ENCODE data around the gene MANBA.
"Not testable (repeated sequence)": the region's sequence is repeated elsewhere in the genome, so short reads cannot be mapped to it uniquely, and the experiment has no call there.

The MANBA gene

DNA sequence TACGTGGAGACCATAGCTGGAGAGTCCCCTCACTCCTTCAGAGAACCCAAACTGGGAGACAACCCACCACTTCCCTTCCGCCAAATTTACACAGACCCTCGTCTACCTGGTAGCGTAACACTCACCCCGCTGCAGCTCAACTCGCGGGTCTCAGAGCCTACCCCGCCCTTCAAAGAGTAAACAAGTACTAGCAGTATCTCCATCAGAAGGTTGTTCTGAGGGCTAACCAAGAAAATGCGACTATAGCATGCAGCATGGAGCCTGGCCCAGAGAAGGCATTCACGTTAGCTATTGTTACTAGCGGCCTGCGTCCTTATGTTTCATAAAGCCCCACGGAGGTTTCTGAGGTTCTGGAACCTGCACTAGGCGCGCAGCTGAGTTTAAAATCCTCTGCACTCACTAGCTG, 531 bp upstream of the MANBA start:
- DNase-seq, result peak; percentile 26

DNA sequence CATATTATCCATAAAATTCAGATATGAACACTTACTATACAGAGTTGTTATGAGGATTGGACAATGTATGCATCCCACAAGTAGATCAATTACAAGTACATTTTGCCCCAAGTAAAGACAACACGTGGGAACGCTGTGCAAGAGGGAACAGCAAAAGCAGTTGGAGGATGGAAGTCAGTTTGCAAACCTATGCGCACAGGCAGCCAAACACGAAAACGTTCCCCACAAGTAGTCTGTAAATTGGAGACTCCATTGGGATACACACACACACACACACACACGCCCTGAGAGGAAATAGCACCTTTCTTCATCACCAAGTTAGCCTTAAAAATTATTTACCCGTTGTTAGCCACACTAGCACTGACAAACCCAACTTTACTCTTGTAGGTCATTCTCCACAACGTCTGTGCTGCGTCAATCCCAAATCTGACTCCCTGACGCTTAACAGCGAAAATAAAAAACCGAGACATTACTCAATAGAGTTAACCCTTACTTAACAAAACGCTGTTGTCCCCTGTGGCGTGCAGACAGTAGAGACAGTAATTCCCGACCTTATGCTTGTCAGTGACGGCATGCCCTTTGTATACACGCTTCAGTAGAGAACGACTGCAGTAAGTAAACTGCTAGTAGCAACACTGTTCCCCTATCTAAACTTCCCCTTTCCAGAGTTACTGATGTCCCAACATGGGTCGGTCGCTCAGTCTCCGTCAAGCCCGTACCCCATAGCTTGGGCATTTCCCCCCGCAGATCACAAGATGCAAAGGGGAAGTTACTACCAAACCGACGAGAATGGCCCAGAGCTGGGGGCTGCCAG, 730 bp downstream of the MANBA start:
- DNase-seq, result peak; percentile 61

DNA sequence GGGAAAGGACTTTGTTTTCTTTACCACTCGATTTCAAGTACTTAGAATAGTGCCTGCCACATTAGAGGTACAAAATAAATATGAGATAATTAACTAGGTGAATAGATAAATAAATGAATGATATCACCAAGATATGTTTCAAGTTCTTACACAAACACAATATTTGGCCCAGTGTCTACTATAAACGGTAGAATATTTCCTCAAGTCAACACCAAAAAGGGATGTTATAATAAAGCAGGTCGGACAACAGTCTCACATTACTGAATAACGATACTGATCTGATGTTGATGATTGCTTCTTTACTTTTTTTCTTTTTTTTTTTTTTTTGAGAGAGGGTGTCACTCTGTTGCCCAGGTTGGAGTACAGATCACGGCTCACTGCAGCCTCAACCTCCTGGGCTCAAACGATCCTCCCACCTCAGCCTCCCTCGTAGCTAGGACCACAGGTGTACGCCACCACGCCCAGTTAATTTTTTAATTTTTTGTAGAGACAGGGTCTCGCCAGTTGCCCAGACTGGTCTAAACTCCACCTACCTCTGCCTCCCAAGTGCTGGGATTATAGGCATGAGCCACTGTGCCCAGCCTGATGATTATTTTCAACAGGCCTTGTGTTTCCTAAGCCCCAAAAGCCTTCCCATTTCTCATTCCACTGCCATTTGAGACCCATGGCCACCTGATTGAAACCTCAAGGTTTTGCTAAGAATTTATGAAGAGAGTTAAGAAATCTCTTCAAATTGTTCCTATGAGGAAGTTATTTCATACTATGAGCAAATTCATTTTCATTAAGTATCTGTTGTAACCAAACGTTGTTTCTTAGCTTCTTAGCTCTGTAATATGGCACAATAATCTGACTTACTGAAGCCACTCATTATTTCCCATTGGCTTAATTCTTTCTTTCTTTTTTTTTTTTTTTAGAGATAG, 2.3 kb downstream of the MANBA start:
- DNase-seq, result no peak

DNA sequence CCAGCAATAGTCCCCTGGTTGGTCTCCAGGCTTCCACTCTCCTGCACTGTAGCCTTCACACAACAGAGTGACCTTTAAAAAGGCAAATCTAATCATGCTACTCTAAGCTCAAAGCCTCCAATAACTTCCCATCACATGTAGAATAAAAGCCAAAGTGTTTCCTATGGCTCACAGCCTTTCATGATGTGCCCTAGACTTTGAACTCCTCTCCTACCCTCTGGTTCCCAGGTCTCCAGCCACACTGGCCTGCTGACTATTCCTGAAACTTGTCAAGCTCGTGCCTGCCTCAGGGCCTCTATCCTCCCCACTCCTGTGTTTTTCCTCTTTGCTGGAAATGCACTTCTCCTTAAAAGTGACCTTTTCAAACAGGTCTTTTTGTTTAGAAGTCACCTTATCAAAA, 3.1 kb downstream of the MANBA start:
- no peak for DNase-seq

DNA sequence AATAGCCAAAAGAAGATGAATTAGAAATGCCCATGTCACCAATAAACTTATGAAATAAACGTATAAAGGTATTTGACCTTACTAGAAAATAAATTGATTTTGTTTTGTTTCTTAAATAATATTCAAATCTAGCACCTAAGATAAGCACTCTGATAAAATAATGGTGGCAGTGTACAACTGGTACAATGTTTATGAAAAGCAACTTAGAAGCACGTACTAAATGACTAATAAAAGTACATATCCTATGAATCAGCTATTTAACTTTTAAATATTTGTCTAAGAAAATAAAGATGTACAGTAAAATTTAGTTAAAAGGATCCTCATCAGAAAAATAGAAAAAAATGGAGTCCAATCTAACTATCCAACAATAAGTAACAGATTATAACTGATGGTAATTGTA, 6.7 kb downstream of the MANBA start:
- no peak for DNase-seq

DNA sequence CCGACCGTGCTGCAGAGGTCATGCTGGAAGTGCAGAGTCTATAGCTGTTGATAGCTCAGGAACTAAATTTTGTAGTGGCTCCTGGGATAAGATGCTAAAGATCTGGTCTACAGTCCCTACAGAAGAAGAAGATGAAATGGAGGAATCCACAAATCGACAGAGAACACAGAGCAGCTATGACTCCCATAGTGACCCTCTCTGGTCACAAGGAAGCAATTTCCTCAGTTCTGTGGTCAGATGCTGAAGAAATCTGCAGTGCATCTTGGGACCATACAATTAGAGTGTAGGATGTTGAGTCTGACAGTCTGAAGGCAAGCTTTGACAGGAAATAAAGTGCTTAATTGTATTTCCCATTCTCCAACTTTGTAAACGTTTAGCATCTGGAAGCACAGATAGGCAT, 8.8 kb downstream of the MANBA start:
- DNase-seq, result no peak

DNA sequence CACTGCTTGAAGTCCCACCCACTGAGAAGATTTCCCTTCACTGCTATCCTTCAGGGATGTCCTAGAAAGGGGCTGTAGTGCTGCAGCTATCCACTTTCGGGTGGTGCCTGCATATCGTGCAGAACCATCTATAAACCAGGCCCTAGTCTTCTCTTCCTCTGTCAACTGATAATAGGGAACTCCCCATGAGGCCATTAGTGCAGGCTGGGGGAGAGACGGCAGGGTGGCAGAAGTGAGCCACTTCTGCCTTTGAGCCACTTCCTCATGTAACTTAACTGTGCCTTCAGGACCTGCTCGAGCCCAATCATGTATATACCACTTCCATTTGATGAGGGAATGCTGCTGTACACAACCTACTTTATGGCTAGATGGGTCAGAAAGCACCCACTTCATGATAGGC, 17.4 kb downstream of the MANBA start:
- DNase-seq, result peak; percentile 12

DNA sequence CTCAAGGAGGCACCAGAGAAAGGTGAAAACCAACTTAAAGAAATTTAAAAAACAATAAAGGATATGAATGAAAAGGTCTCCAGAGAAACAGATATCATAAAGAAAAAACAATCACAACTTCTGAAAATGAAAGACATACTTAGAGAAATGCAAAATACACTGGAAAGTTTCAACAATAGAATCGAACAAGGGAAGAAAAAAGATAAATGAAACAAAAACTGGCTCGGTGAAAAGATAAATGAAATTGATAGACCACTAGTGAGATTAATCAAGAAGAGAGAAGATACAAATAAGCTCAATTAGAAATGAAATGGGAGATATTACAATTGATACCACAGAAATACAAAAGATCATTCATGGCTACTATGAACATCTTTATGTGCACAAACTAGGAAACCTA, 22.0 kb downstream of the MANBA start:
- DNase-seq, result not testable (repeated sequence)

DNA sequence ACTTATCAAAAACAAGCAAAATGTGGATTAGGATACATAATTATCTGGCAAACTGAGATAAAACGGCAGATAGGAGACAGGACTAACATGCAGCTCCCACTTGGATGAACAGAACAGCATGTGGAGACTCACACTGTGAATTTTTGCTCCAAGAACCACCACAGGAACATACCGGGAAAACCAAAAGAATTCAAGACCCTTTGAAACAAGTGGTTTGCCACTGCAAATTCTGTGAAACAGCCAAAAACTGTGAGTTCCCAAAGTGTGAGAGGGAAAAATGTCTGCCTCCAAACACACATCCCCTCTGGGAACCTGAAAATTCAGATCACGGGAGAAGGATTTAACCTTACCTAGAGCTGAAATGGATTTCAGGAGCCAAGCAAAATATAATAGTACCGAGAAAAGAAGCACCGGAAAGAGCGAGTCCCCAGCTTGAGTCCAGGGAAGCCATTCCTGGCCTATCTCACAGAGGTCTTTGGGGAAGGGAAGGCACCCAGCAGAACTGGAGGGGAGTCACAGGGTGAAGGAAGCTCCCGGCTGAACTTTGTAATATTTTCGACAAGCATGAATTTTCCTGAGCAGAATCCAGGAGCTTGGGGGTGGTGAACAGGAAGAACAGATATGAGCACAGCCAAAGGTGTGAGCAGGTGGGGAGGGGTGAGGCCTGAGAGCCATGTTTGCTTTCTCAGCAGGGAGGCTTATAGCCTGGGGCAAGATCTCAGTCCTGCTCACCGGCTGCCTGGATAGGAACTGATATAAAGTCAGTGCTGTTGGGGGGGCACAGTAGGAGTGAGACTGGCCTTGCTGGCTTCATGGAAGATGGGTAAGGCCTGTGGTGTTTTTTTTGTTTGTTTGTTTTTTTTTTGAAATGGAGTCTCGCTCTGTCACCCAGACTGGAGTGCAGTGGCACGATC, 23.9 kb downstream of the MANBA start:
- no peak for DNase-seq

DNA sequence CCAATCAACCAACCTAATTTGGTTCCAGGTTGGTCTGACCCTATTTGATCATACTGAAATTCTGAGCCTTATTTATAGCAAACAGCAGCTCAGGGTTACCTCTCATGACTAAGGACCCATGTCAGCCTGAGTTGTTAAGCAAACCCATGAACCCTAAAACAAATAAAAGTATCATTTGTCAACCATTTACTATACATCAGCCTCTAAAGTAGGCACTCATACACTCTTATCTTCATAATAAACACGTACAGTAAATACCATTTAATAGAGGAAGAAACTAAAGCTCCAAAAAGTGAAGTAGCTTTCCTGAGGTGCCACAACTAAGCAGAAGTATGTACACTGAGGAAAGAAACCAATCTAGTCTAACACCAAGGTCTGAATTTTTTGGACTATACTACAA, 25.2 kb downstream of the MANBA start:
- DNase-seq, result no peak

DNA sequence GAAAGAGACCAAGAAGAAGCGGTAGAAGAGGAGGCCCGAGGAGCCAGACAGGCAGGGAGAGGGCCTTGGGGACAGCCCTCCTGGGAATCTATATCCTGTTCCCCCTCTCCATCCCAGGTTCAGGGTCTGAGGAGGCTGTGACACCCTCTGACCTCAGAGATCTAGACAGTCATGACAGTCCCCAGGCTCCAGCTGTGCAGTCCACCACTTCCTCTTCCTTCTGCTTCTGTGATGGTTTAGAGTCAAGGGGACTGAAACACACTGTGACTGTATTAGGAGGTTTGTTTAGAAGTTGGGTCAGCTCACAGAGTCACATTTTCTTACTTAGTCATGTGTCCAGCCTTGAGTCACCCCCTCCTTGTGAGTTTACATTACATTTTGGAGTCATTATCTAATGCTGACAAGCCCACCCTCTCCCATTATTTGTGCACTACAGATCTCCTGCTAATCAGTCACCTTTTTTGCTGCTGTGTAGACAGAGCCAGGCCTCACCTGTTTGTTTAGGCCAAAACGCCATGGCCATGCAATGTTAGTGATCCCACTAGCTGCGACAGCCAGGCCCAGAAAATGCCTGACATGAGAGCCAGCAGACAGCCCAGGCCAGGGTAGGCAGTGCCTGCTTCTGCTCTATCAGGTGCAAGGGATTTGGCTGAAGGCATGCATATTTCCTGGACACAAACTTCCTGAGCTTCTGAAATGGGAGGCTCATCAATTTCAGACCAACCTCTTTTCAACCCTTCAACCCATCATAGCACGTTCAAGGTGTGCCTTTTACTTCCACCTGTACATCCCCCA, 26.0 kb downstream of the MANBA start:
- DNase-seq, result no peak

DNA sequence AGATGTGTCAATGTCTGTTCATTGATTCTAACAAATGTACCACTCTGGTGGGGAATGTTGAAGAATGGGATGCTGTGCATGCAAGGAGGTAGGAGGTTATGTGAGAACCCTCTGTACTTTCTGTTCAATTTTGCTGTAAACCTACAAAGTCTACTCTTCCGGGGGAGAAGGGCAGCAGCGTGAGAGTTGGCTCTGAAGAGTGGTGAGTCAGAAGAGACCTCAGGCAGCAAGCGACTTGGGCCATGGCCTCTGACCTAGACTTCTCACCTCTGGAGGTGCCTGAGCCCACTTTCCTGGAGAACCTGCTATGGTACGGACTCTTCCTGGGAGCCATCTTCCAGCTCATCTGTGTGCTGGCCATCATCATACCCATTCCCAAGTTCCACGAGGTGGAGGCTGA, 26.7 kb downstream of the MANBA start:
- DNase-seq, result no peak

DNA sequence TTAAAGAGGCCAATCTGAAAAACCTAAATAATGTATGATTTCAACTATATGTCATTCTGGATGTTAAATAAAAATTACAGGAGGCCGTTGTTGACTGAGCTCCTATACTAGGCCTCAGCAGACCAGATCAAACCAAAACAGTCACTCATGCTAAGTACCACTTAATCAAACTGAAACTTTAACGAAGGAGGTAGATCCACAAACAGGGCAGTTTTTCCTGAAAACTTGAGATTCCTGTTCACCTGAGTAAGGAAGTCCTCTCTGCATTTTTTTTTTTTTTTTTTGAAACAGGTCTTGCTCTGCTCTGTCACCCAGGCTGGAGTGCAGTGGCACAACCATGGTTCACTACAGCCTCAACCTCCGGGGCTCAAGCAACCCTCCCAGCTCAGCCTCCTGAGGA, 27.7 kb downstream of the MANBA start:
- no peak for DNase-seq

DNA sequence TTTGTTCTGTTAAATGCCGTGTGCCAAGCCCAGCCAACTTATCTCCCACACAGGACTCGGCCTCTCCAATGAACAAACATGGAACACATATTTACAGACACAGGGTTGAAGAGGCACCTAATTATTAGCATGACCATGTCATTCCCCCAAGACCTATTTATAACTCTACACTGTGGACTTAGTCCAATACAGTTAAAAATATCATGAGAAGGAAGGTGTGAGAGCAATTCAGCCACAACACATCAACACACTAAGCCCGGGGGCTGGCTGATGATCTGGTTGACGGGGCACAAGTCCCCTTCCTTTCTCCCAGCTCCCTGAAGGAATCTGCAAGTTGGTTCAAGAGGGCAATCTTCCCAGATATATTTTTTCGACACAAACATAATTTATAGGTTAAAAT, 28.1 kb downstream of the MANBA start:
- DNase-seq, result no peak

DNA sequence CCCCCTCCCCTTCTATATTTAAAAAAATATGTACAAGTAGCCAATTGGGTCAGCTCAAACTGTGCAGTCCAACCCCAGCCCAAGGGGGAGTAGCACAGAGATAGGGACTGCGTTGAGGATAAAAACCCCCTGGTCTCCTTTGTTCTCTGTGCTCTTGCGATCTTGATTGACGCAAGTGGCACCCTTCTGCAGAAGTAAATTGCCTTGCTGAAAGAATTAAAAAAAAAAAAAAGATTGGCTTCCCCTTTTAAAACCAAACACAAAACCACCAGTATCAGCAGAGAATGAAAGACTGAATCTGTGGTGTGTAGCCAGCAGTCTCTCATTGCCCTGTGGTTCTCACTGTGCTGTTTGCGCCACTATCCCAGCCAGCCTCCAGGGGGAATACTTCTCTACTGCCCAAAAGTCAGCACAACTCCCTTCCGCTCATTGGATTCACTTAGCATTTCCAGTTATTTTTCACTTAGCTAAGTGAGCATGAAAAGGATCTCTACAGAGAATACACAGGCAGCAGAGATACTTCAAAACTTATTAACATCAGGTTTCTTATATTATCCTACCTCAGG, 29.7 kb downstream of the MANBA start:
- no peak for DNase-seq

DNA sequence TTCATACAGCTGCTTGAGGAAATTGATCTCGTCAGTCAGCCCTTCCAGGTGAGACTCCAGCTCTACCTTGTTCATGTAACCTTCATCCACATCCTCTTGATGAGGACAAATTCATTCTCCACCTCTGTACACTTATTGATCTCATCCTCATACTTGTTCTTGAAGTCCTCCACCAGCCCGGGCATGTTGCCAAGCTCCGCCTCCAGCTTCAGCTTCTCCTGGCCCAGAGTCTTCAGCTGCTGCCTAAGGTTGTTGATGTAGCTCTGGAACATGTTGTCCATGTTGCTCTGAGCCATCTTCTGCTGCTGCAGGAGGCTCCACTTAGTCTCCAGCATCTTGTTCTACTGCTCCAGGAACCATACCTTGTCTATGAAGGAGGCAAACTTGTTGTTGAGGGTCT, 31.3 kb downstream of the MANBA start:
- DNase-seq, result not testable (repeated sequence)

DNA sequence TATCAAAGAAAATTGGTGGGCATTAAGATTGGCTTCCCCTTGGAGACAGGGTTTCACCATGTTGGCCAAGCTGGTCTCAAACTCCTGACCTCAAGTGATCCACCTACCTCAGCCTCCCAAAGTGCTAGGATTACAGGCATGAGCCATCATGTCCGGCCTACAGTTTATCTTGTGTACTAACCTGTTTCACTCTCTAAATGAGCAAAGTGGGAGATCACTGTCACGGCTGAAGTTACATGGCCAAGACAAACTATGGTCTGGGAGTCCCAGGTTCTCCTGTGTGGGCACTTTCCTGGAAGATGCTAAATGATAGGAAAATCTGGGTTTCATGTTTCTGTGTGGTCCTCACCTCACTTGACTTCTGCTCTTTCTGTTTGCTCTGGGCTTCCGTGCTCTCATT, 33.8 kb downstream of the MANBA start:
- not testable (repeated sequence) for DNase-seq

DNA sequence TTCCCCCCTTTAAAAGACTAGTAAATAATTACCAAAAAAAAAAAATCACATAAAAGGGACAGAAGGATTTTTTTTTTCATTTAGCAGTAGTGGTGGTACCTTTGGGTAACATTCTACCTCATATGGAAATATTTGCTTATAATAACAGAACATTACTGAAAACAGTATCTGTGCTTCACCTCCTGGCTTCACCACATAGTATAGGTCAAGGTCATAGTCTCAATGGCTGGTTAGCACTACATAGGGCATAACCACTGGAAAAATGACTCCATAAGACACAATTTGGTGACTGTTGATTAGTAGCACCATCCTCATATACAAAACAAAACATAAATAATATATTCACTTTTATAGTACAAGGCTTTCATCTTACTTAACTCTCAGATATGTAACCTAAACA, 34.7 kb downstream of the MANBA start:
- no peak for DNase-seq

DNA sequence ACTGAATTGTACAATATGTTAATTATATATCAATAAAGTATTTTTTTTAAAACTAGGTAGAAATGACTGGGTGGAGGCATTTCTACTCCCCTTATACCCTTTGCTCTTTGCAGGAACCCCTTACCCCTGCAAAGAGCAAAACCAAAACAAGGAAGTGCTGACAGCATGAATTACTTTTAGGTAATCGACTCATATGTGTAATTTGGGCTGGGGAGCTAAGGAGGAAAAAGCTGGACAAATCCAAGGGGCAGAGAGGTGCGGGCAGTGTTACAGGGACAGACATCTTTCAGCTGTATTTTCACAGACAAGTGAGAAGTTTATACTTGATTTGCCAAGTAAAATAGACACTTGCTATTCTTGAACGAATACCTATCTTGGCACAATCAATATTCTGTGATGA, 35.5 kb downstream of the MANBA start:
- DNase-seq, result no peak

DNA sequence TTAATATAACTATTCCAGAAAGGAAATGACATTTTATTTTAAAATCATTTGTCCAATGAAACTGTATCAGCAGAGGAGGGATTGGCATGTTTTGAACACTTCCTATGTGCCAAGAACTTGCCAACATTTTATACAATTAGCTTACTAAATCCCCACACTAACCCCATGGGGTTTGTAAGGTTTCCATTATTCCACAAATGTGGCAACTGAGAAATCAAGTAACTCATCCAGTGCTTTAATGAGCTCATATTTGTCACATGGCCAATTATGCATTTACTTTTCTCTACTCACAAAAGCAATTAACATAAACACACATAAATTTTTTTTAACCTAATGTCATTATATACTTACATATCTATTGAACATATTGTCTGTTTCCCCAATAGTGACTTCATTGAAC, 37.3 kb downstream of the MANBA start:
- DNase-seq, result no peak

DNA sequence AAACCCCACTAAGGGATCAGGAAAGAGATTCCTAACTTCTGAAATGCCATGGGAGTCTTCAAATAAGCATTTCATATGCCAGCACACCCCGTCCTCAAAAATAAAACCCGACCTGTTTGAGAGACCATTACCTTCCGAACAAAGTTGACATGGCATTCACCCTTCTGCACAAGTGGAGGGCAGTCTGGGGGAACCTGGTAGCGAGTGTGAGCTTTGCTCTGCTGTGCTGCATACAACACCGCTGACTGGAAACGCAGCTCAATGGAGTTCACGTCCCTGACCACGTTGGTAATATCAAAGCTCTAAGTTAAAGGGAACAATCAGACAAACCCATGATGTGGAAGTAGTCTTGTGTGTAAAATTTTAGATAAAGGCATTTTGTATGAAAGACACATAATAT, 38.0 kb downstream of the MANBA start:
- no peak for DNase-seq
